ENCODE results near the gene H2BW1.
"Not testable (repeated sequence)": the region's sequence is repeated elsewhere in the genome, so short reads cannot be mapped to it uniquely, and the experiment has no call there.

The H2BW1 gene, protein sequence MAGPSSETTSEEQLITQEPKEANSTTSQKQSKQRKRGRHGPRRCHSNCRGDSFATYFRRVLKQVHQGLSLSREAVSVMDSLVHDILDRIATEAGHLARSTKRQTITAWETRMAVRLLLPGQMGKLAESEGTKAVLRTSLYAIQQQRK

DNA sequence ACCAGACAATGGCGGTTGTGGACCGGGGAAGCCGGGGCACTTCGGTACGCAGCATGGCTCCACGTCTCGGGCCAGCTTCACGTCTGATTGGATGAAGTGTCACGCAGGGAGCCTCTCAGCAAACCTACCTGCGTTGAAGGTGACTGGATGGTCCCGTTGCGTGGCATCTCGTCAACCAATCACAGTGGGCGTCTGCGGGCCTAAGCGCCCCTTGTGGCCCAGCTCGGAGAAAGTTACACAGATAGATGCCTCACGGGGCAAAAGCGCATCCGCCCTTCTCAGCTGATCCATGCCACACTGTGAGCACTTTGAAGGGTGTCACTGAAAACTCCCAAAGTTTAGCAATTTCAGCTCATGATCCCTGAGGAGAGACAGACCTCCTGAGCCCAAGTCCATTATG is at the start of gene H2BW1:
Gene H2BW1, minus strand, starts transcription at position 103 of the 400 bp plus-strand sequence. CDS start 132 bp downstream, outside the sequence.
- no peak for DNase-seq

DNA sequence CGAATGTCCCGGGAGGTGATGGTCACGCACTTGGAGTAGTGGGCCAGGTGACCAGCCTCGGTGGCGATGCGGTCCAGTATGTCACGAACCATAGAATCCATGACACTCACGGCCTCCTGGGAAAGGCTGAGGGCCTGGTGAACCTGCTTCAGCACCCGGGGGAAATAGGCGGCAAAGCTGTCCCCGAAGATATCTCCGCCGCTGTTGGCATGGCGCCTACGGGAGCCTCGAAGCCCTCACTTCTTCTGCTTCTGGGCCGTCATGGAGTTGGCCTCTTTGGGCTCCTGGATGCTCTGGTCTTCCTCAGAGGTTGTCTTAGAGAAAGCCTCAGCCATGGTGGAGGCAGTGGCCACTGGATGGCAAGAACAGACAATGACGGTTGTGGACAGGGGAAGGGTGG is 49.1 kb upstream of the H2BW1 start:
- not testable (repeated sequence) for DNase-seq

DNA sequence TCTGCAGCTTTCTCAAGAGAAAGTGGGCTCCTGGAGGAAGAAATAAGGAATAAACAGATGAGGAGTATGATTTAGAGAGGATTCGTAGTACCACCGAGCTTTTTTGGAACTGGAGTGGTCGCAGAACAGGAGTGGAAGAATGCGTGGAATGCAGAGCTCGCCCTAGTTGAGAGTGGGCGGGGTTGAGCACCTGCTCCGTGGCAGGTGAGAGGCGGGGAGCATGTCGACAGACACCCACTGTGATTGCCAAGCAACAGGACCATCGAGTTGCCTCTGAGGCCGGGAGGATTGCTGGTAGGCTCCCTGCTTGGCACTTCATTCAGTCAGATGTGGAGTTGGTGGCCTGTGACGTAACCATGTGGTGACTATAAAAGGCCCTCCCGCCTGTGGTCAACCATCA is 41.4 kb upstream of the H2BW1 start:
- not testable (repeated sequence) for DNase-seq

DNA sequence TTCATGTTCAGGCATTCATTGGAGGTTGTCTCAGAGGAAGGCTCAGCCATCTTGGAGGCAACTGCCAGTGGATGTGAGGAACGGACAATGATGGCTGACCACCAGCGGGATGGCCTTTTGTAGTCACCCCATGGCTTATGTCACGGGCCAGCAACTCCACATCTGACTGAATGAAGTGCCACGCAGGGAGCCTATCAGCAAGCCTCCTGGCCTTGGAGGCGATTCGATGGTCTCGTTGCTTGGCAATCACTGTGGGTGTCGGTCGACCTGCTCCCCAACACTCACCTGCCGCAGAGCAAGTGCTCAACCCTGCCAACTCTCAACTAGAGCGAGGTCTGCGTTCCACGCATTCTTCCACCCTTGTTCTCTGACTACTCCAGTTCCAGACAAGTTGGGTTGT is 33.7 kb upstream of the H2BW1 start:
- no peak for DNase-seq

DNA sequence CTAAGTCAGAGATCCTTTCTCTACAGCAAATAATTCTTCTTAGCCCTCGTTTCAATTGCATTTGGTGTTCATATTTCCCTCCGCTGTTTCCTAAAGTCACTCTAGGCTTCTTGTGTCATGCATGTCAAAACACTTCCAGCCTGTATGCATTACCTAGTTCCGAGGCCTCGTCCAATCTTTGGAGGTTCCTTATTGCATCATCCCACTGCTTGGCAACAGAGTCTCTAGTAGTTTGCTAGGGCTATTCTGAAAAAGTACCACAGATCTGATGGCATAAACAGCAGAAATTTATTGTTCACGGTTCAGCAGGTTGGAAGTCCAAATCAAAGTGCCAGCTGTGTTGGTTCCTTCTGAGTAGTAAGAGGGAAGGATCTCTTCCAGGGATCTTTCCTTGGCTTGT is 32.1 kb upstream of the H2BW1 start:
- no peak for DNase-seq

DNA sequence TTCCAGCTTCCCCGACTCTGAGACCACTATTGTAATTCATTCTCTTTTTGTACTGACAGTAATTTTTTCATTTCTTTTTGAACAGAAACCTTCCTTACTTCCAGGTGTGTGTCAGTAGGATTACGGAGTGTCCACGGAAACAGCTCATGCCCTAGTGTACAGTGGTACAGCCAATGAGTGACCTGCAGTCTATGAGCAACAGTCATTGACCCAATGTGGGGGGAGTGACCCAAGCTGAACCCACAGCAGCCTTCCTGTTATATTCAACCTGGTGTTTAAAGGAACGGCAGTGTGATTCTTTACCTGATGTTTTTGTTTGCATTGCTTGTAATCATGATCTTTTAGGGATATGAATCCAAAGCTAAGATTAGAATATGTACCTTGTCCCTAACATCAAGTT is 27.5 kb upstream of the H2BW1 start:
- DNase-seq = no peak

DNA sequence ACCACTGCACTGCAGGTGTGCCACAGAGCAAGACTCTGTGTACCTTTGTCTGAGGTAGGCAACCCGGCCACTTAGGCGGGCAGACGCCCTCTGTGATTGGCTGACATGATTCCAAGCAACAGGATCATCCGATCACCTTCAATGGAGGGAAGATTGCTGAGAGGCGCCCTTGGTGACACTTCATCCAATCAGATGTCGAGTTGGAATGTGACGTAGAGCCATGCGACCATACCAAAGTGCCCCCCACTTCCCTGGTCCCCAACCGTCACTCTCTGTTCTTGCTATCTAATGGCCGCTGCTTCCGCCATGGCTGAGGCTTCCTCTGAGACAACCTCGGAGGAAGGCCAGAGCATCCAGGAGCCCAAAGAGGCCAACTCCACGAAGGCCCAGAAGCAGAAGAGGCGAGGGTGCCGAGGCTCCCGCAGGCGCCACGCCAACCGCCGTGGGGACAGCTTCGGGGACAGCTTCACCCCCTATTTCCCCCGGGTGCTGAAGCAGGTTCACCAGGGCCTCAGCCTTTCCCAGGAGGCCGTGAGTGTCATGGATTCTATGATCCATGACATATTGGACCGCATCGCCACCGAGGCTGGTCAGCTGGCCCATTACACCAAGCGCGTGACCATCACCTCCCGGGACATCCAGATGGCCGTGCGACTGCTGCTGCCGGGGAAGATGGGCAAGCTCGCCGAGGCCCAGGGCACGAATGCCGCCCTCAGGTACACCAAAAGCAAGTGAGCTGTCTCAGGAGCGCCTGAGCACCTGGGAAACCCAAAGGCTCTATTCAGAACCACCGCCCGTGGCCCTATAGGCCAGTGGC is 26.4 kb upstream of the H2BW1 start, which contains the start of gene H2BW2:
Gene H2BW2, plus strand, starts transcription at position 268 of the 817 bp plus-strand sequence. Its CDS starts 39 bp downstream, at position 307.
- DNase-seq = no peak

DNA sequence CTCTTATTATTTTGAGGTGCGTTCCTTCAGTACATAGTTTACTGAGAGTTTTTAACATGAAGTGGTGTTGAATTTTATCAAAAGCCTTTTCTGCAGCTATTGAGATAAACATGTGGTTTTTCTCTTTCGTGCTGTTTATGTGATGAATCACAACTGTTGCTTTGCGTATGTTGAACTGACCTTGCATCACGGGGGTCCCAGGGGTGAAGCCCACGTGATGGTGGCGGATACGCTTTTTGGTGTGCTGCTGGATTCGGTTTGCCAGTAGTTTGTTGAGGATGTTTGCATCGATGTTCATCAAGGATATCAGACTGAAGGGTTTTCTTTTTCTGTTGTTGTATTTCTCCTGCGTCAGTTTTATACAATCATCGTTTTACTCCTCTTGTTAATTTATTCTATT is 4.6 kb upstream of the H2BW1 start:
- no peak for DNase-seq

DNA sequence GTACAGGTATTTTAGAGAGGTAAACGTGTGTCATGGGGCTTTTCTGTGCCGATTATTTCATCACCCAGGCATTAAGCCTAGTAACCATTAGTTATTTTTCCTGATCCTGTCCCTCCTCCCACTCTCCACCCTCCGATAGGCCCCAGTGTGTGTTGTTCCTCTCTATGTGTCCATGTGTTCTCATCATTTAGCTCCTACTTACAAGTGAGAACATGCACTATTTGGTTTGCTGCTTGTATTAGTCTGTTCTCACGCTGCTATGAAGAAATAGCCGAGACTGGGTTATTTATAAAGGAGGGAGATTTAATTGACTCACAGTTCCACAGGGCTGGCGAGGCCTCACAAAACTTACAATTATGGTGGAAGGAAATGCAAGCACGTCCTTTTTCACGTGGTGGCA is 2.1 kb upstream of the H2BW1 start:
- DNase-seq = not testable (repeated sequence)

DNA sequence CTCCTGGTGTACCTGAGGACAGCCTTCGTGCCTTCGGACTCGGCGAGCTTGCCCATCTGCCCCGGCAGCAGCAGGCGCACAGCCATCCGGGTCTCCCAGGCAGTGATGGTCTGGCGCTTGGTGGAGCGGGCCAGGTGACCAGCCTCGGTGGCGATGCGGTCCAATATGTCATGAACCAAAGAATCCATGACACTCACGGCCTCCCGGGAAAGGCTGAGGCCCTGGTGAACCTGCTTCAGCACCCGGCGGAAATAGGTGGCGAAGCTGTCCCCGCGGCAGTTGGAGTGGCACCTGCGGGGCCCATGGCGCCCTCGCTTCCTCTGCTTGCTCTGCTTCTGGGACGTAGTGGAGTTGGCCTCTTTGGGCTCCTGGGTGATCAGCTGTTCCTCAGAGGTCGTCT is 350 bp downstream of the H2BW1 start:
- no peak for DNase-seq

DNA sequence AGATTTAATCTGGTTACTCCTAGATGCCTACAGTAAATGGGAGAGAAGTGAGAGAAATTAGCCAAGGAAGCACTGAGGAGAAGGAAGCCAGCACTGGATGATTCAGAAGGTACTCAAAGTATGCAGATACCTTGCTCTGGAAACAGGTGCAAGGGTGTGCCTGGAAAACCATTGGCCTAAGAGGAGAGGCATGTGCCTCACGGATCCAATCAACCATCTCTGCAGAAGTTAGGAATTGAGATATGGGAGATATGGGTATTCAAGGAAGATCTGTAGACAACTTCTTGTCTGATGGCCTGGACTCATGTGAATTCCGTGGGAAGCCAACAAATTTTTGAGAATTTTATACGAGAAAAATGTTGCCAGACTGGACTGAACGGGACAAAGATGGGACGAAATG is 4.7 kb downstream of the H2BW1 start:
- DNase-seq = no peak

DNA sequence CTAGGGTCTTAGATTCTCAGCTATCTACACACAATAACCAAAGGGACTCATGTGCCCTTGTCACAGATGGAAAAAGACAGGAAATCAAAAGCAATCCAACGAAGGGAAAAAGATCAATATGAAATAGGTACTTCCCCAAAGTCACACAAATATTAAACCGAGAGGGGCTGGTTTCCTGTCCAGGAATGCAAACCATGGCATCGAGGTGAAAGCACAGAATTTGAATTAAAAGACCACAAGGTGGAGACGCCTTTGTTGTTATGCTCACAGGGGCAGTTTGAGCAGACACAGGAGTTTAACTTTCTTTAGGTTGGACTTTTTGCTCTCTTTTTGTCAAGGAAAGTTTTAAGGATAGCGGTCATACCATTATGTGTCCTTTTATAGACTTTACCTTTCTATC is 14.3 kb downstream of the H2BW1 start:
- no peak for DNase-seq

DNA sequence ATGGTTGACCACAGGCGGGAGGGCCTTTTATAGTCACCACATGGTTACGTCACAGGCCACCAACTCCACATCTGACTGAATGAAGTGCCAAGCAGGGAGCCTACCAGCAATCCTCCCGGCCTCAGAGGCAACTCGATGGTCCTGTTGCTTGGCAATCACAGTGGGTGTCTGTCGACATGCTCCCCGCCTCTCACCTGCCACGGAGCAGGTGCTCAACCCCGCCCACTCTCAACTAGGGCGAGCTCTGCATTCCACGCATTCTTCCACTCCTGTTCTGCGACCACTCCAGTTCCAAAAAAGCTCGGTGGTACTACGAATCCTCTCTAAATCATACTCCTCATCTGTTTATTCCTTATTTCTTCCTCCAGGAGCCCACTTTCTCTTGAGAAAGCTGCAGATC is 30.0 kb downstream of the H2BW1 start:
- not testable (repeated sequence) for DNase-seq

DNA sequence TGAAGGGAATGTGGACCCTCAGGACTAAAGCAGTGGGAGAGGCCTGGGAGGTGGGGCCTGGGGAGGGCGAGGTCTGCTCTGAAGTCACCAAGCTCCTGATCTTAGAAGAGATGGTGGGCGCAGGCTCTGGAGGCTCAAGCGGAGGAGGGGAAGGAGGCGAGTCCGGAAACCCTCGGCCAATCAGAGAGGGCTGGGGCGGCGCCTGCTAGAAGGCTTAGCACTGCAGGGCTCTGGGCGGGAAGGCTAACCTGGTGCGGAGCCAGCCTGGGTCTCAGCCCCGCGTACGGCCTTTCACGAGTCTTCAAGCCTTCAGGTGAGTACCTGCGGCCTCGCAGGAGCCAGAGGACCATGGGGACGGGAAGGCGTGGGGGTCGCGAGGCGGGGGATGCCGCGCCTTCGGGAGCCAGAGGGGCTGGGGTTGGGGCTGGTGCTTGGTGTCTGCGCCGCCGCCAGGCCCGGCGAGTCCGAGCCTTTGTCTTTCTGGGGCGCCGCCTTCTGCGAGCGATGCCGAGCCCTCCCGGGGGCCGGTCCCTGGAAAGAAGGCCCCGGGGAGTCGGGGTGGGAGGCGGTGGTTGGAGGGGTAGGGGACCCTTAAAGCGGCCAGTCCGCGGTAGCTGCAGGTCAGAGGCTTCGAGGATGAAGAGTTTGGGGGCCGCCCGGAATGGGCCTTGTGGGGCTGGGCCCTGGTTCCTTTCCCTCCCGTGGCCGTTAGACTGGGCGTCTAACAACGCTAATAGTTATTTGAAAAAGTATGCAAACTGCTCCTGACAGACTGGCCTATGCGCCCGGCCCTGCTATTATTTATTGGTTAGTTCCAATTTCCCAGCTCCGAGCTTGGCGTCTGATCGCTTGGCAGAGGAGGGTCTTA is 50.9 kb downstream of the H2BW1 start, which contains the start of gene TMSB15B:
Gene TMSB15B, plus strand, starts transcription at position 217 of the 868 bp plus-strand sequence.
- not testable (repeated sequence) for DNase-seq
